Bronchial epithelial cell (primary cell): Measurements from ENCODE around the gene AFMID. TPM values are rescaled to one million over a fixed set of nuclear protein-coding genes. Genes with fewer than 3 reads are reported as not detected.

Source experiments
- DNase-seq: peaks from one replicate; pipeline ENCODE4 v3.0.0-alpha.2; 2010; ENCODE audit warnings: low read depth
- FAIRE-seq: peaks from 2 replicates; lab custom pipeline; 2011; peaks lifted over from hg19 to GRCh38; lab: Jason Lieb, UNC
- H3K27me3 ChIP-seq: 2 replicates; pipeline ENCODE4 v1.5.1; 2011; ENCODE audit warnings: low read length; ENCODE audit not compliant: control insufficient read depth, insufficient read depth
- H3K36me3 ChIP-seq: 2 replicates; pipeline ENCODE4 v1.5.1; 2011; ENCODE audit warnings: low read length; ENCODE audit not compliant: control insufficient read depth, insufficient read depth
- H3K4me3 ChIP-seq: 2 replicates; pipeline ENCODE4 v1.5.1; 2011; ENCODE audit warnings: mild to moderate bottlenecking, low read depth, low read length, control low read depth
- total RNA-seq: library from RNA; depleted of rRNA; stranded (reverse); fragments of >200 nt; gene quantifications from 2 replicates; pipeline ENCODE4 v1.2.1, GENCODE V29; 2014
- TF ChIP-seq, protein P1 (sequence below): IDR thresholded peaks from 2 replicates; pipeline ENCODE4 v1.5.1; 2011; ENCODE audit warnings: mild to moderate bottlenecking, moderate library complexity, low read length, control low read depth, inconsistent platforms; ENCODE audit not compliant: insufficient read depth, severe bottlenecking

Gene AFMID
- total RNA-seq, 1 donor from 2014 or later = 32.1 TPM

GRCh38 chr17:78154903-78155811 is 32.0 kb upstream of the AFMID start:
- TF ChIP-seq, protein P1, sequence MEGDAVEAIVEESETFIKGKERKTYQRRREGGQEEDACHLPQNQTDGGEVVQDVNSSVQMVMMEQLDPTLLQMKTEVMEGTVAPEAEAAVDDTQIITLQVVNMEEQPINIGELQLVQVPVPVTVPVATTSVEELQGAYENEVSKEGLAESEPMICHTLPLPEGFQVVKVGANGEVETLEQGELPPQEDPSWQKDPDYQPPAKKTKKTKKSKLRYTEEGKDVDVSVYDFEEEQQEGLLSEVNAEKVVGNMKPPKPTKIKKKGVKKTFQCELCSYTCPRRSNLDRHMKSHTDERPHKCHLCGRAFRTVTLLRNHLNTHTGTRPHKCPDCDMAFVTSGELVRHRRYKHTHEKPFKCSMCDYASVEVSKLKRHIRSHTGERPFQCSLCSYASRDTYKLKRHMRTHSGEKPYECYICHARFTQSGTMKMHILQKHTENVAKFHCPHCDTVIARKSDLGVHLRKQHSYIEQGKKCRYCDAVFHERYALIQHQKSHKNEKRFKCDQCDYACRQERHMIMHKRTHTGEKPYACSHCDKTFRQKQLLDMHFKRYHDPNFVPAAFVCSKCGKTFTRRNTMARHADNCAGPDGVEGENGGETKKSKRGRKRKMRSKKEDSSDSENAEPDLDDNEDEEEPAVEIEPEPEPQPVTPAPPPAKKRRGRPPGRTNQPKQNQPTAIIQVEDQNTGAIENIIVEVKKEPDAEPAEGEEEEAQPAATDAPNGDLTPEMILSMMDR = no peak
- peak; percentile 70 for DNase-seq

DNA sequence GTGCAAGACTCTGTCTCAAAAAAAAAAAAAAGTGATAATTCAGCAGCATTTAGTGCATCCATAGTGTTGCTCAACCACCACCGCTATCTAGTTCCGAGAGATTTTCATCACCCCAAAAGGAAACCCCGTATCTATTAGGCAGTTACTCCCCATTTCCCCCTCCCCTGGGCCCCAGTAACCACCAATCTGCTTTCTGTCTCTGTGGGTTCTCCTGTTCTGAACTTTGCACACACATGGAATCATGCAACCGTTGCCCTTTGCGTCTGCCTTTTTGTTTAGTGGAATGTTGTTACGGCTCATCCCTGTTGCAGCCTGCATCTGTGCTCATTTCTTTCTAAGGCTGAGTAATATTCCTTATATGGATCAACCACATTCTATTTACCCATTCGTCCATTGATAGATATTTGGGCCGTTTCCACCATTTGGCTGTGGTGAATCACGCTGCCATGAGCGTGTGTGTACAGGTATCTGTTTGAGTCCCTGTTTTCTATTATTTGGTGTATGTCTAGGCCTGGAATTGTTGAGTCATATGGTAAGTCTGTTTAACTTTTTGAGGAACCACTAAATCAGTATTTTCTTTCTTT is 27.5 kb upstream of the AFMID start:
- TF ChIP-seq, protein P1 = no peak
- peak; percentile 83 for FAIRE-seq

More at GRCh38 chr17:78154903-78155811, 32.0 kb upstream of the AFMID start:
- no peak for FAIRE-seq
- H3K4me3 ChIP-seq = no peak overlapping the region
- H3K27me3 ChIP-seq = no peaks in the 10 kb centered on the region
- no peaks in the 10 kb centered on the region for H3K36me3 ChIP-seq

GRCh38 chr17:78163881-78164747 is 23.0 kb upstream of the AFMID start:
- FAIRE-seq (no peak), DNase-seq (no peak)
- no peaks in the 10 kb centered on the region for H3K27me3 ChIP-seq
- TF ChIP-seq, protein P1 = no peak
- H3K4me3 ChIP-seq = no peak overlapping the region
- no peaks in the 10 kb centered on the region for H3K36me3 ChIP-seq

More for the DNA sequence above, 27.5 kb upstream of the AFMID start:
- H3K36me3 ChIP-seq = no peaks in the 10 kb centered on the region
- no peaks in the 10 kb centered on the region for H3K27me3 ChIP-seq
- DNase-seq = peak; percentile 96
- no peak overlapping the region for H3K4me3 ChIP-seq

DNA sequence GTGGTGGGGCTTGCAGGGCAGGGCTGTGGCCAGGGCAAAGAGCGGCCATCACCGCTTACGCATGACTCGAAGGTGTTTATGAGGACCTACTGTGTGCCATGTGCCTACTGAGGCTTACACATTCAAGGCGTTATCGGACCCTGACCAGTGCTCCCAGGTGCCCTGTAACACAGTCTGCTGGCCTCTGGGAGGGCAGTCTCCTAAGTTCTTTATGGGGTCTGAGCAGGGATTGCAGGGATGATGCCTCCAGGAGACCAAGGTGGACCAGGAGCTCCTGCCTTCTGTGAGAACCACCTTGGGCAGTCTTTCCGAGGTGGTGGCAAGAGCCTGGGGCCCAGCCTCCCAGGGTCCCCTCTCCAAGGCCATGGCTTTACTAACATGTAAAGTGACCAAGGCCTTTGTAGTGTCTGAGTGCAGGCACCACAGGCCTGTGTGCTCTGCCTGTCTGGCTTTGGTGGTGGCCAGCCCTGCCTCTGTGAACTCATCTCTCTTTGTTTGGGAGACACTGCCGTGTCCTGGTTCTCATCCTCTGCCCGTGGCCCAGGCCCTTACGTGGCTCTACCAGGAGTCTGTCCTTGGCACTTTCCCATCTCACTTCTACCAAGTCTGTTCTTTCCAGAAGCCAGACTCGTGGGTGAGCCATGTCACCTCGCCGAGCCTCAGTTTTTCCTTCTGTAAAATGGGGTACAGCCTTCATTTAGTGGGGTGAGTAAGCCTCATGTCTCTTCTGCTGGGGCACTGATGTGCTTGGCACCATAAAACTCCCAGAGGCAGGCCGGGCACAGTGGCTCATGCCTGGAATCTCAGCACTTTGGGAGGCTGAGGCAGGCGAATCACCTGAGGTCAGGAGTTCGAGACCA is 22.2 kb upstream of the AFMID start:
- FAIRE-seq = no peak
- no peak for DNase-seq
- TF ChIP-seq, protein P1 = no peak
- Histone ChIP-seq H3K36me3 (no peaks in the 10 kb centered on the region), H3K4me3 (no peak overlapping the region), H3K27me3 (no peaks in the 10 kb centered on the region)

DNA sequence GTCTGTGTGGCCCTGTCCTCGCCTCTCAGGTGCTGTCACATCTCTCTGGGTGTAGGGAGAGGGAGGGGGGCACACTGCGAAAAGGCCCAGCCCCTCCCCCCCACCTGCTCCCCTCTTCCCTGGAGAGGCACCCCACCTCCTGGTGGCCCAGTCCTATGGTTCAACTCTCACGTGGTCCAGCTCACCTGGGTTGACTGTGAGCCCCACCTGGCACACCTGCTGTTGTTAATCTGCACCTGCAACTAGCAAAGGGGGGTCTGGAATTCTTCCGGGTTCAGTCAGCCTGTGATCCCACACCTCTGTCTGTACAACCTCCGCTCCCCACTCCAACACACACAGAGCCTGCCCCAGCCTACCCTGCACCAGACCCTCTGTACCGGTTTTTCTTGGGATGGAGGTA is 20.7 kb upstream of the AFMID start:
- TF ChIP-seq, protein P1 = no peak
- no peak for FAIRE-seq
- H3K4me3 ChIP-seq = no peak overlapping the region
- no peaks in the 10 kb centered on the region for H3K27me3 ChIP-seq
- no peak for DNase-seq
- H3K36me3 ChIP-seq = peaks cover 6% of the 10 kb centered on the region
